Left colon (tissue), 2 donors: Measurements from ENCODE around the gene ZNF883. TPM values are rescaled to one million over a fixed set of nuclear protein-coding genes. Genes with fewer than 3 reads are reported as not detected.
A peak's percentile ranks its signal among the peaks of the same experiment; 100 is the strongest.
"Not testable (repeated sequence)": the region's sequence is repeated elsewhere in the genome, so short reads cannot be mapped to it uniquely, and the experiment has no call there.

Experiments used
- ATAC-seq: fragments of 200-7000 bp; cut with Tn5 transposase; one replicate; pipeline ENCODE4 v1.9.1; 2020; ENCODE audit warnings: mild to moderate bottlenecking, moderate library complexity
- DNase-seq, 2 donors: peaks; one replicate each; pipeline ENCODE4 v3.0.0-alpha.2; 2020
- intact Hi-C, 2 donors: fragments of 100-400 bp; cut with DNase I in 1 of 2; cut with micrococcal nuclease in 1 of 2; formaldehyde crosslinking; loops; one replicate each; pipeline versions ENCODE4 v1.11.2 to v1.14.0; 2022; cut with DNase I, micrococcal nuclease
- long read RNA-seq: library from polyadenylated mRNA; unstranded; transcript quantifications from one replicate; pipeline ENCODE4 v2.0.0, GENCODE V29; 2021
- total RNA-seq, 2 donors: library from RNA; stranded (reverse); fragmentation: NEBNext Ultra II Directional; extraction: Animal tissue kit (Norgen Biotek cat#: 25700); gene quantifications; one replicate each; pipeline ENCODE4 v1.2.1, GENCODE V29; 2021
- donor health status: DM: no; HTN: no; CAD: no.
- donor health status: DM: yes; HTN: yes; CAD: no.

The ZNF883 gene
- under 1 TPM; 0.39 to 0.43 TPM for total RNA-seq
- long read RNA-seq: 0 reads

GRCh38 chr9:113011911-113012381 lies at the start of gene ZNF883:
ZNF883 (minus strand) TSS chr9:113012192.
- ATAC-seq (peak; percentile 45), DNase-seq (peak; percentile 33 to 40)
- intact Hi-C loops: no loop called here

GRCh38 chr9:113061072-113061850 lies 49.3 kb upstream of the ZNF883 start:
- DNase-seq, intact Hi-C loops, ATAC-seq: not testable (repeated sequence)

- intact Hi-C loops, ATAC-seq, DNase-seq: not testable (repeated sequence)
Observed at GRCh38 chr9:113059581-113060284, 47.7 kb upstream of the ZNF883 start.

GRCh38 chr9:113057193-113057592 lies 45.2 kb upstream of the ZNF883 start:
- no peak for DNase-seq
- no peak for ATAC-seq

DNA sequence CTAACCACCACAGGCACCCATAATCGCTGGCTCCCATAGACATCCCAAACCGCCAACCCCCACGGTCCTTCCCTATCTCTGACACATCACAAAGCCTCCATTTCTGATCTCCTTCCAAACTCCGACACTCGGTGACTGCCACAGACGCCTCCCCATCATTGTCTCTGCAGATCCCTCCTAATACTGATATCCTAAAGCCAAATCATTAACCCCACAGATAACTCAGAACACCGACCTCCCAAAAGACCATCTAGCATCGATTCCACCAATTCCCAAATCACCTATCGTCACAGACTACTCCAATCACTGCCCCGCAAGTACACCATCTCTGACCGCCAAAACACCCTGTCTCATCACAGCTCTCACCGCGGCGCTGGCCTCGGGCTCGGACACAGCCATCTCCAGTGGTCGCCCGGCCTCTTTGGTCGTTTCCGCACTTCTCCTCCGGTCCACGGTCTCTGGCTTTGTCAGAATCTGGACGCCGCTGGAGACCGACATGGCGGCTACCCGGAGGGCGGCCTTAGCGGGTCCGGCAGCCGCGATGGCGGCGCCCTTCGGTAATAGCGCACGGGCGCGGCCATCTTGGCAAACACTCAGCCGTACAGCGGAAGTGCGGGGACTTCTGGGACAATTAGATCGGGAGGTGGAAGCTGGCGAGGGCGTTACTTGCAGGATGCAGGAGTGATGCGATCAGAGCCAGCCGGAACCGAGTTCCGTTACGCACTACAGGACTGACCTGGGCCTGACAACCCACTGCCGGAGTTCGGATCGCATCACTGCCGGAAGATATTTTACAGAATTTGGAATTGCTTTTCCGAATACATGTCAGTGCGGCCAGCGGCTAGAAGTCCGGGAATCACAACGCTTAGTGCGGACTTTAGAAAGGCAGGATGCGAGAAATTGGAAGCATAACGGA lies 44.5 kb upstream of the ZNF883 start, which contains the start of gene ZFP37:
Gene ZFP37 (minus strand): TSS at position 534 of the 916 bp plus-strand sequence. CDS start 36 bp downstream, at position 498.
- DNase-seq (peak; percentile 84 to 91), ATAC-seq (peak; percentile 100)
- intact Hi-C loops: no loop called here

More at GRCh38 chr9:113057193-113057592, 45.2 kb upstream of the ZNF883 start:
- intact Hi-C loops: no loop called here

DNA sequence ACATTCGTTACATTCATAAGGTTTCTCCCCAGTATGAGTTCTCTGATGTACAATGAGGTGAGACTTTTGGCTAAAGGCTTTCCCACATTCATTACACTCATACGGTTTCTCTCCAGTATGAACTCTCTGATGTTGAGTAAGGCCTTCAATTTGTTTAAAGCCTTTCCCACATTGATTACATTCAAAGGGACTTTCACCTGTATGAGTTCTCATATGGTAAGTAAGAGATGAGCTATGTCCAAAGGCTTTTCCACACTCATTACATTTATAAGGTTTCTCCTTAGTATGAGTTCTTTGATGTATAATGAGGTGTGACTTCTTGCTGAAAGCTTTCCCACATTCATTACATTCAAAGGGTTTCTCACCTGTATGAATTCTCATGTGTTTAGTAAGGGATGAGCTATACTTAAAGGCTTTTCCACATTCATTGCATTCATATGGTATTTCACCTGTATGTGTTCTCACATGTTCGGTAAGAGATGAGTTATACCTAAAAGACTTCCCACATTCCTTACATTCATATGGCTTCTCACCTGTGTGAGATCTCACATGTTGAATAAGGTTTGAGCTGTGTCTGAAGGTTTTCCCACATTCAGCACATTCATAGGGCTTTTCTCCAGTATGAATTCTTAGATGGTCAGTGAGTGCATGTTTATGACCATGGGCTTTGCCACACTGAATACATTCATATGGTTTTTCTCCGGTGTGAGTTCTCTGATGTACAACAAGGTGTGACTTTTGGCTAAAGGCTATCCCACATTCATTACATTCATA lies 31.1 kb upstream of the ZNF883 start:
- intact Hi-C loops: no loop called here
- DNase-seq: no peak
- ATAC-seq: no peak

- intact Hi-C loops: no loop called here
- DNase-seq: no peak
Observed at GRCh38 chr9:113026200-113026599, 14.2 kb upstream of the ZNF883 start.

GRCh38 chr9:113018247-113018646 lies 6.3 kb upstream of the ZNF883 start:
- ATAC-seq (no peak), DNase-seq (no peak)
- intact Hi-C loops: no loop called here

More at GRCh38 chr9:113026200-113026599, 14.2 kb upstream of the ZNF883 start:
- ATAC-seq: no peak

DNA sequence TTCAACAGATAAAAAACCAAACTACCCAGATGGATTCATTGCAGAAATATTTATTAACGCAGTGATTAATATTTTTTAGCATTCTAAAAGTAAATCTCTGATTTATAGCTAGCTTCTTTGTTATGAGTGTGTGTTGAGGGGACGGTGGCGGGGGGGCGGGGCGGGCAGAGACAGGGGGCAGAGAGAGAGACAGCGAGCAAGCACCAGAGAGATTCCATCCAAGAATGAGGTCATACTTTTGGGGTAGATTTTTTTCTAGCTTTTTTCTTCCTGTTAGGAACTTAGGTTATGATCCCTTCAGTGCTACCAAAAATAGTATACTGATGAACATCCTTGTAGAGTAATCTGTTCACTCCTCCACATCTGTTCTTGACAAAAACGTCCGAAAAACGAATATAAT lies 500 bp upstream of the ZNF883 start:
- intact Hi-C loops: no loop called here
- DNase-seq (no peak), ATAC-seq (no peak)

GRCh38 chr9:113005777-113006176 lies 6.2 kb downstream of the ZNF883 start:
- intact Hi-C loops: no loop called here
- no peak for DNase-seq
- ATAC-seq: no peak

DNA sequence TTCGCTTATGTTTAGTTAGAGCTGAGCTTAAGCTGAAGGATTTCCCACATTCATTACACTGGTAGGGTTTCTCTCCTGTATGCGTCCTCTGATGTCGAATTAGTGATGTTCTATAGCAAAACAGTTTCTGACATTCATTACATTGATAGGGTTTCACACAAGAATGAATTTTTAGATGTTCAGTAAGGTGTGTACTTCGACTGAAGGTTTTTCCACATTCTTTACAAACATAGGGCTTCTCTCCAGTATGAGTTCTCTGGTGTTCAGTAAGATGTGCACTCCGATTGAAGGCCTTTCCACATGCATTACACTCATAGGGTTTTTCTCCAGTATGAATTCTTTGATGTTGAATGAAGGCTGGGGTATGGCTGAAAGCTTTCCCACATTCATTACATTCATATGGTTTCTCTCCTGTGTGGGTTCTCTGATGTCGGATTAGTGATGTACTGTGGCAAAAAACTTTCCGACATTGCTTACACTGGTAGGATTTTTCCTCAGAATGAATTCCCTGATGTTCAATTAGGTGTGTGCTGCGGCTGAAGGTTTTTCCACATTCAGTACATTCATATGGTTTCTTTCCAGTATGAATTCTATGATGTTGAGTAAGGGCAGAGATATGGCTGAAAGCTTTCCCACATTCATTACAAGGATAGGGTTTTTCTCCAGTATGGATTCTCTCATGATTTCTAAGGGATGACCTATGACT lies 14.6 kb downstream of the ZNF883 start:
- intact Hi-C loops: no loop called here
- ATAC-seq: no peak
- no peak for DNase-seq

DNA sequence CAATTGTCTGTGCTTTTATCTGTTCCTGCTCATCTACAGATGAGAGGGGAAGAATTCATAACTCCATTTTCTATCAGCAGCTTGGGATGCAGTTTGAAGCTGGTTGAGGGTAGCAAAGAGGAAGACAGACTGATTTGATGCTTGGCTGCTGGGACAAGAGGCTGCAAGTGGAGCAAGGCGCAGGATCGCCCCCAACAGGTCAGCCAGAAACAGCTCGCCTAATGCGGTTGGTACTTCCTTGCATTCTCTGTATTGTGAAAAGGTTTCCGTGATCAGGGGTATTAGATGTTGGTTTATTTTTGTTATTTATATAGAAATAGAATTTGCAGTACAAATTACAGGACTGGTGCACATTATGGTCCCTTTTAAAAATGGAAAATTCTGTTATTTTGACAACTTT lies 40.6 kb downstream of the ZNF883 start:
- DNase-seq (peak in 1 of 2 donors; percentile 14), ATAC-seq (peak; percentile 35)
- intact Hi-C loops: no loop called here

DNA sequence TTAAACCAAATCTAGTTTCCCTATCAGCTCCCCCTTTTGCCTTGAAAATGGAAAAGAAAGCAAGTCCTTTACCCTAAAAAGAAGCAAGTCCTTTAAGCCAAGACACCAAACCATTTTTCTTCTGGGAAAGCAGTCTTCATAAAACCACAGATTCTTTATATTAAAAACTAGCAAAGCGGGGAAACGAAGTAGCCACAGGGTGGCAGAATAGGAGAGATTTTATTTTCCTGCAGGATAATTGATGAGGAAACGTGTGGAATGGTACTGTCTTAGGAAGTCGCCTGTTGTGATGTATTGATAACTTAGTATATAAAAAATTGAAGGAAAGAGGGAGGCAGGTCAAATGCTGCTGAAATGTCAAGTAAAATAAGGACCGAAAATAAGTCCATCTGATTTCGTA lies 41.1 kb downstream of the ZNF883 start:
- ATAC-seq: no peak
- intact Hi-C loops: no loop called here
- no peak for DNase-seq

DNA sequence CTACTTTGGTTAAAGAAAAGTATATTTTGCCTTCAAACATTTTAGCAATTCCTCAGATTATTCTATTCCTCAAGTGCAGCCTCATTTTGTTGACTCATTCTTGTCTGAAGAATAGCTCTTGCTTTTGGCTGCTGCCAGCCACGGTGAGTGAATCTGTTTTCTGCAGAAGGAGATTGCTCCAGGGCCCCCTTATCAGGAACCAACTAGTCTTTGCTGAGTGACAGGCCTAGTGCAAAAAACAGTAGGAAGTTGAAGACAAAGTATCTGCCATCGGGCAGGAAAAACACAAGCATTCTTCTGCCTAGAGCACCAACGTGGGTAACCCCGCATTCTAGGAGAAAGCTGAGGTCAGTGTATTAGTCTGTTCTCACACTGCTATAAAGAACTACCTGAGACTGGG lies 42.3 kb downstream of the ZNF883 start:
- ATAC-seq: no peak
- intact Hi-C loops: no loop called here
- no peak for DNase-seq

DNA sequence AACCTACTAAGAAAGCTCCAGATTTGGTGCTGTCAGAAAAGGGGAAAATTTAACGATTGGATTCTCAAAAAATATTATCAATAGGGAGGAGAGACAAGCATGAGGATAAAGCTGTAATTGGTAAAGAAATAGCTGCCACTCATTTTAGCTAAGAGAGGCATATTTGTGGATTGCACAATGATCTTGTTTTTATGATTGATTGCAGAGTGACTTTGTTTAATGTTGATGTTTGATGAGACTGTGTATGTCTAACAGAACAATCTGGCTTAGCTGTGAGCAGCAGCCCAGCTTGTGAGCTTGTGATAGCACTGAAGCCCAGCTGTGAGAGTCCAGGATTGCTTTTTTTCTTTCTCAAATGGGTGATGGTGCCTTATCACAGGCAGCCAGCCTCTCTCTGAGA lies 56.4 kb downstream of the ZNF883 start:
- DNase-seq (no peak), ATAC-seq (no peak)
- intact Hi-C loops: no loop called here

DNA sequence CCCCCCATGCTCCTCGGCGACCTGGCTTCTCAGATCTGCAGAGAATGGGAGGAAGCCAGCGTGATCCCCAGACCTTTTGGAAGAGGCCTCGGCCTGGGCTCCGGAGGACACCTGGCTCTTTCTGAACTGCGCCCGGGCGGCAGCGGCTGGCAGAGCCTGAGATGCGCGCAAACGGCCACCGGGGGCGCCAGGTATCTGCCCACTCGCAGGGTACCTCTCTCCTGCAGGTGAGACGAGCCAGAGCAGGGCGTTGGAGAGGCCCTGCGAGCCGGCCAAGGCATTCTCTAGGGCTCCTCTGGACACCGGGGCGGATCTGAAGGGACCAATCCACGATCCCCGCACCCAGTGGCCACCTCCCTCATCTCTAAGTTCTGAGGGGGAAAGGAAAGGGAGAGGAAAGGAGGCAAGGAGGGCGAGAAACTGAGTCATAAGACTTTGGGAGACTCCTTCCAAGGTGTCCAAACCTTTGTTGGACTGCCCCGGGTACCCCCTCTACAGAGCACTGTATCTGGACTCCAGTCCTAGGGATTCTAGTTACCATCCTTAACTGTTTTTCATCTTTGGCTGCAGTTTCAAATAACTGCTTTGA lies 66.3 kb downstream of the ZNF883 start:
- peak; percentile 56 for ATAC-seq
- peak in 1 of 2 donors; percentile 17 for DNase-seq
- intact Hi-C loops: no loop called here

DNA sequence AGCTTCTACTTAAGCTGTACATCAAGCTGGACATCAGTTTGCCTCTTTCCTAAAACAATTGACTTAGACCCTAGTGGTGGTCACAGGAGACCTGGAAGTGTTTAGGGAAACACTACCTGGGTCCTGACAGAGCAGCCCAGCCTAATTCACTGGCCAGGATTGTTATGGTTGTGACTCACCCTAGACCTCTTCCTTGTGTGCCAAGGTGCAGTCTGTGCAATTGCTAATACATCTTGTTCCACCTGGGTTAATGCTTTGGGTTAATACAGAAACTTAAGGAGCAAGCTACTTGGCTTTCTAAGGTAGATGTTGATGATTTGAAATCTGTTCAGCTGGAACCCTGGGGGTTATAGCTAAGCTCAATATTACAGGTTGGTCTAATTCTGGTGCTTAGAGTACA lies 72.6 kb downstream of the ZNF883 start:
- intact Hi-C loops: no loop called here
- ATAC-seq (no peak), DNase-seq (no peak)
